K562 (cell line): Measurements from ENCODE around the gene RERE. TPM values are rescaled to one million over a fixed set of nuclear protein-coding genes. Genes with fewer than 3 reads are reported as not detected.

ENCODE experiments used
- ARID1B ChIP-seq: fragments of 450-650 bp; IDR thresholded peaks from 2 replicates; pipeline ENCODE4 v1.6.1; 2016; ENCODE audit warnings: antibody characterized with exemption, mild to moderate bottlenecking, inconsistent platforms
- CHD2 ChIP-seq: IDR thresholded peaks from 2 replicates; pipeline ENCODE4 v1.6.1; 2011; ENCODE audit warnings: low read depth, low read length
- CREB3 ChIP-seq: fragments of 450-650 bp; conservative IDR thresholded peaks from 2 replicates; pipeline ENCODE4 v1.6.1; 2016; ENCODE audit warnings: missing genetic modification characterization, low read depth, mild to moderate bottlenecking, missing compliant biosample characterization, moderate library complexity
- ERF ChIP-seq: fragments of 450-650 bp; formaldehyde crosslinking; IDR thresholded peaks from 2 replicates; pipeline ENCODE4 v1.4.0; 2020; ENCODE audit warnings: mild to moderate bottlenecking, mixed read lengths
- GATAD2B ChIP-seq: fragments of 450-650 bp; IDR thresholded peaks from 2 replicates; pipeline ENCODE4 v1.6.1; 2017; ENCODE audit warnings: mild to moderate bottlenecking, borderline replicate concordance
- HDAC3 ChIP-seq: fragments of 450-650 bp; IDR thresholded peaks from 2 replicates; pipeline ENCODE4 v1.6.1; 2018; ENCODE audit warnings: borderline replicate concordance, mild to moderate bottlenecking, moderate library complexity; ENCODE audit not compliant: partially characterized antibody
- HNRNPUL1 ChIP-seq: fragments of 200-400 bp; formaldehyde crosslinking; IDR thresholded peaks from 2 replicates; pipeline ENCODE4 v1.6.1; 2017; ENCODE audit warnings: low read length
- ILK ChIP-seq: fragments of 450-650 bp; IDR thresholded peaks from 2 replicates; pipeline ENCODE4 v1.6.1; 2016; ENCODE audit warnings: missing genetic modification characterization, low read depth, mild to moderate bottlenecking, missing compliant biosample characterization, moderate library complexity, borderline replicate concordance
- MBD1 ChIP-seq: fragments of 250-450 bp; sonication (Bioruptor Pico); IDR thresholded peaks from 2 replicates; pipeline ENCODE4 v1.8.0; 2022; ENCODE audit warnings: inconsistent platforms
- MCM7 ChIP-seq, 2 experiments: fragments of 450-650 bp; IDR thresholded peaks; 2 replicates each; pipeline ENCODE4 v1.6.1; 2016 to 2018
- MXI1 ChIP-seq: IDR thresholded peaks from 2 replicates; pipeline ENCODE4 v1.6.1; 2011; ENCODE audit warnings: low read depth, mild to moderate bottlenecking, improper control_type of control experiment, low read length
- NCOA6 ChIP-seq: fragments of 450-650 bp; IDR thresholded peaks from 2 replicates; pipeline ENCODE4 v1.6.1; 2017; ENCODE audit warnings: mild to moderate bottlenecking
- NFIX ChIP-seq: fragments of 250-450 bp; sonication (Bioruptor Pico); IDR thresholded peaks from 2 replicates; pipeline ENCODE4 v1.4.0; 2020; ENCODE audit warnings: low read depth, mild to moderate bottlenecking, moderate library complexity
- PPARD ChIP-seq: fragments of 250-450 bp; sonication (Bioruptor Pico); IDR thresholded peaks from 2 replicates; pipeline ENCODE4 v1.8.0; 2022; ENCODE audit warnings: inconsistent platforms, mild to moderate bottlenecking, moderate library complexity
- RBM39 ChIP-seq: fragments of 200-400 bp; formaldehyde crosslinking; optimal IDR thresholded peaks from 2 replicates; pipeline ENCODE3; 2018; ENCODE audit warnings: low read depth, low read length
- SAP30 ChIP-seq: fragments of 200-600 bp; sonication (generic); IDR thresholded peaks from 2 replicates; pipeline ENCODE4 v1.6.1; 2012; ENCODE audit warnings: borderline replicate concordance, low read depth, mild to moderate bottlenecking, moderate library complexity, low read length, control low read depth, inconsistent platforms; ENCODE audit not compliant: insufficient read depth, poor library complexity, severe bottlenecking
- SMARCA4 ChIP-seq: fragments of 450-650 bp; IDR thresholded peaks from 2 replicates; pipeline ENCODE4 v1.6.1; 2016
- SMC3 ChIP-seq: conservative IDR thresholded peaks from 2 replicates; pipeline ENCODE4 v1.6.1; 2011; ENCODE audit warnings: low read depth, low read length, improper control_type of control experiment; ENCODE audit not compliant: insufficient read depth
- STAT5A ChIP-seq: IDR thresholded peaks from 2 replicates; pipeline ENCODE4 v1.6.1; 2012; ENCODE audit warnings: low read length, inconsistent platforms, borderline replicate concordance
- STAT5B ChIP-seq: fragments of 250-450 bp; sonication (Bioruptor Pico); IDR thresholded peaks from 2 replicates; pipeline ENCODE4 v1.8.0; 2021; ENCODE audit warnings: mild to moderate bottlenecking, inconsistent platforms
- SUPT5H ChIP-seq: fragments of 450-650 bp; IDR thresholded peaks from 2 replicates; pipeline ENCODE4 v1.6.1; 2016
- TARDBP ChIP-seq: fragments of 450-650 bp; IDR thresholded peaks from 2 replicates; pipeline ENCODE4 v1.6.1; 2016
- ZBTB17 ChIP-seq: fragments of 450-650 bp; formaldehyde crosslinking; IDR thresholded peaks from 2 replicates; pipeline ENCODE4 v1.4.0; 2020; ENCODE audit warnings: mild to moderate bottlenecking
- ZNF23 ChIP-seq: fragments of 250-450 bp; sonication (Bioruptor Pico); IDR thresholded peaks from 2 replicates; pipeline ENCODE4 v1.4.0; 2020; ENCODE audit warnings: mild to moderate bottlenecking
- ZNF431 ChIP-seq: sonication (generic); formaldehyde crosslinking; IDR thresholded peaks from 2 replicates; pipeline ENCODE4 v1.8.0; 2022; ENCODE audit warnings: mild to moderate bottlenecking, missing genetic modification reagents
- polyA plus RNA-seq, 8 experiments: library from polyadenylated mRNA; depleted of rRNA in 4 of 8; stranded (reverse) in 5 of 8; unstranded in 3 of 8; fragments of >200 nt; fragmentation: Nextera tagmentation in 2 of 8; fragmentation: Illumina TruSeq in 1 of 8; extraction: Ambion mirVana in 2 of 8; extraction: Trizol in 1 of 8; gene quantifications; 2 replicates each; pipeline versions ENCODE4 v1.2.1 to v1.2.3, GENCODE V29; 2011 to 2014; ENCODE audit warnings: inconsistent platforms in 1 of 8, missing spikeins in 1 of 8
- total RNA-seq, 7 experiments: library from RNA; depleted of rRNA in 6 of 7; stranded (reverse); fragments of >200 nt in 6 of 7; fragmentation: Illumina TruSeq in 2 of 7; extraction: Trizol in 2 of 7; gene quantifications; 2 replicates each; pipeline versions ENCODE4 v1.2.1 to v1.2.3, GENCODE V29; 2011 to 2021; ENCODE audit warnings: low replicate concordance in 1 of 7
- TF ChIP-seq, protein P1 (sequence below): sonication (generic); formaldehyde crosslinking; IDR thresholded peaks from 2 replicates; pipeline ENCODE4 v1.8.1; 2023; ENCODE audit warnings: mild to moderate bottlenecking, missing genetic modification reagents
- TF ChIP-seq, protein P2 (sequence below): IDR thresholded peaks from 2 replicates; pipeline ENCODE4 v1.6.1; 2011; ENCODE audit not compliant: insufficient read length; ENCODE audit errors: extremely low read depth

The RERE gene
- total and polyA plus RNA-seq, 9 of the 15 experiments (the other 6 are each of a cell fraction or from before 2014, with no cell fraction given) = 3.0 to 51.5 (median 13.4) TPM

DNA sequence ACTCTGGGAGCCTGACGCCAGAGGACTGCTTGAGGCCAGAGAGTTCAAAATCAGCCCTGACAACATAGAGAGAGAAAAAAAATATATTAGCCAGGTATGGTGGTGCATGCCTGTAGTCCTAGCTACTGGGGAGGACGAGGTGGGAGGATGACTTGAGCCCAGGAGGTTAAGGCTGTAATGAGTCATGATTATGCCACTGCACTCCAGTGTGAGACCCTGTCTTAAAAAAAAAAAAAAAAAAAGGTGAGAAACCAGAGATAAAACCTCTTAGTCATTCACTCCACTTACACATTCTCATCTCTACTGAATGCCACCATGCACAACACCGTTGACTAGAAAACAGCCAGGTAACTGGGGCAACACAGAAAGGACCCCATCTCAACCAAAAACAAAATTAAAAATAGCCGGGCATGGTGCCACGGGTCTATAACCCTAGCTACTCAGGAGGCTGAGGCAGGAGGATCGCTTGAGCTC, 321.5 kb downstream of the RERE start (continued):
- TF ChIP-seq, protein P1, sequence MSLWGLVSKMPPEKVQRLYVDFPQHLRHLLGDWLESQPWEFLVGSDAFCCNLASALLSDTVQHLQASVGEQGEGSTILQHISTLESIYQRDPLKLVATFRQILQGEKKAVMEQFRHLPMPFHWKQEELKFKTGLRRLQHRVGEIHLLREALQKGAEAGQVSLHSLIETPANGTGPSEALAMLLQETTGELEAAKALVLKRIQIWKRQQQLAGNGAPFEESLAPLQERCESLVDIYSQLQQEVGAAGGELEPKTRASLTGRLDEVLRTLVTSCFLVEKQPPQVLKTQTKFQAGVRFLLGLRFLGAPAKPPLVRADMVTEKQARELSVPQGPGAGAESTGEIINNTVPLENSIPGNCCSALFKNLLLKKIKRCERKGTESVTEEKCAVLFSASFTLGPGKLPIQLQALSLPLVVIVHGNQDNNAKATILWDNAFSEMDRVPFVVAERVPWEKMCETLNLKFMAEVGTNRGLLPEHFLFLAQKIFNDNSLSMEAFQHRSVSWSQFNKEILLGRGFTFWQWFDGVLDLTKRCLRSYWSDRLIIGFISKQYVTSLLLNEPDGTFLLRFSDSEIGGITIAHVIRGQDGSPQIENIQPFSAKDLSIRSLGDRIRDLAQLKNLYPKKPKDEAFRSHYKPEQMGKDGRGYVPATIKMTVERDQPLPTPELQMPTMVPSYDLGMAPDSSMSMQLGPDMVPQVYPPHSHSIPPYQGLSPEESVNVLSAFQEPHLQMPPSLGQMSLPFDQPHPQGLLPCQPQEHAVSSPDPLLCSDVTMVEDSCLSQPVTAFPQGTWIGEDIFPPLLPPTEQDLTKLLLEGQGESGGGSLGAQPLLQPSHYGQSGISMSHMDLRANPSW (CRISPR knock-in tag) = no peak
- TF ChIP-seq SMARCA4 = peak; percentile 76
- TF ChIP-seq ERF = no peak
- TF ChIP-seq CREB3 = no peak
- no peak for TF ChIP-seq MCM7 (IDR thresholded peaks at IDR 0.05)
- TF ChIP-seq GATAD2B = no peak
- no peak for TF ChIP-seq RBM39
- TF ChIP-seq, protein P2, sequence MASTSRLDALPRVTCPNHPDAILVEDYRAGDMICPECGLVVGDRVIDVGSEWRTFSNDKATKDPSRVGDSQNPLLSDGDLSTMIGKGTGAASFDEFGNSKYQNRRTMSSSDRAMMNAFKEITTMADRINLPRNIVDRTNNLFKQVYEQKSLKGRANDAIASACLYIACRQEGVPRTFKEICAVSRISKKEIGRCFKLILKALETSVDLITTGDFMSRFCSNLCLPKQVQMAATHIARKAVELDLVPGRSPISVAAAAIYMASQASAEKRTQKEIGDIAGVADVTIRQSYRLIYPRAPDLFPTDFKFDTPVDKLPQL = no peak
- no peak for TF ChIP-seq NFIX (CRISPR knock-in tag)
- no peak for TF ChIP-seq MBD1 (CRISPR knock-in tag)
- TF ChIP-seq MXI1 = no peak
- TF ChIP-seq ZNF431 (CRISPR knock-in tag) = no peak
- no peak for TF ChIP-seq ZBTB17 (CRISPR knock-in tag)
- TF ChIP-seq ILK (tag) = no peak
- TF ChIP-seq CHD2 = no peak
- no peak for TF ChIP-seq STAT5B (CRISPR knock-in tag)
- no peak for TF ChIP-seq HDAC3
- no peak for TF ChIP-seq SUPT5H
- no peak for TF ChIP-seq SAP30
- no peak for TF ChIP-seq TARDBP
- no peak for TF ChIP-seq HNRNPUL1
- no peak for TF ChIP-seq ZNF23
- TF ChIP-seq ARID1B = peak; percentile 73
- TF ChIP-seq PPARD (CRISPR knock-in tag) = no peak
- TF ChIP-seq STAT5A = no peak
- TF ChIP-seq SMC3 = no peak
- no peak for TF ChIP-seq NCOA6
